HG02970 (cell line): ENCODE results near the gene TRIM54.
A peak's percentile ranks its signal among the peaks of the same experiment; 100 is the strongest.
"Not testable (repeated sequence)": the region's sequence is repeated elsewhere in the genome, so short reads cannot be mapped to it uniquely, and the experiment has no call there.

ENCODE experiments used
- ATAC-seq: cut with Tn5 transposase; IDR thresholded peaks from one replicate; pipeline ENCODE4 v1.9.1; 2021; ENCODE audit warnings: mild to moderate bottlenecking, moderate library complexity, moderate number of reproducible peaks; ENCODE audit not compliant: unreplicated experiment, low FRiP score

TRIM54 gene

DNA sequence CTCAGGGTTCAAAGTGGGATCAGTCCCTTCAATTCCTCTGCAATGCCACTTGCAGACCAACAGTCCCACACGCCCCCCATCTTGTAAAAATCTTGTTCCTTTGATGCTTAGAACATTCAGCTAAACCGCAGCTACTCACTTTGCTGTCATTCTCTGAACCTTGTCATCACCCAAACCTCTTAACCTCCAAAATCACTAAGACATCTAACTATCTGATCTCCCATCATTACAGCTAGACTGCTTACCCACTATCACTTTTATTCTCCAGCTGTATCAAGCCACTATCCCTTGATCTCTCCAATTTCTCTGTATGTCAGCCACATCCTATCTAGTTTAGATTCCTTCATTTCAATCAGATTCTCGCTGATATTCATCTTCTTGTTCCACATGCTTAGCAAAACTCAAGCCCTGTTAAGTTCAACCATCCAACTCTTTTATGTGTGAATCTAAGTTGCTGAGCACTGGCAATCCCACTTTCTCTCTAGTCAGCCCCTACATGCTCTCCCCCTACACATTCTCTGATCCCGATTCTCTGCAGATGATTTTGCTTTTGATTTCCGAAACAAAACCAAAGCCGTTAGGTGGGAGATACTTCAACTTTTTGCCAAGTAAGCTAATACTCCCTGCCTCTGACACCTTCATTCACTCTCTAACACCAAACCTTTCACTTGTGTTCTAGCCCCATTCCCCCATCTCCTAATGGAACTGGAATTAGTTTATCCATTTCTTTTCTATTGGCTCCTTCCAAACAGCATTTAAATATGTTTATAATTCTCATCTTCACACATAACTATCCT, 69.8 kb downstream of the TRIM54 start:
- ATAC-seq = no peak

GRCh38 chr2:27353386-27353761, 71.1 kb downstream of the TRIM54 start:
- not testable (repeated sequence) for ATAC-seq

DNA sequence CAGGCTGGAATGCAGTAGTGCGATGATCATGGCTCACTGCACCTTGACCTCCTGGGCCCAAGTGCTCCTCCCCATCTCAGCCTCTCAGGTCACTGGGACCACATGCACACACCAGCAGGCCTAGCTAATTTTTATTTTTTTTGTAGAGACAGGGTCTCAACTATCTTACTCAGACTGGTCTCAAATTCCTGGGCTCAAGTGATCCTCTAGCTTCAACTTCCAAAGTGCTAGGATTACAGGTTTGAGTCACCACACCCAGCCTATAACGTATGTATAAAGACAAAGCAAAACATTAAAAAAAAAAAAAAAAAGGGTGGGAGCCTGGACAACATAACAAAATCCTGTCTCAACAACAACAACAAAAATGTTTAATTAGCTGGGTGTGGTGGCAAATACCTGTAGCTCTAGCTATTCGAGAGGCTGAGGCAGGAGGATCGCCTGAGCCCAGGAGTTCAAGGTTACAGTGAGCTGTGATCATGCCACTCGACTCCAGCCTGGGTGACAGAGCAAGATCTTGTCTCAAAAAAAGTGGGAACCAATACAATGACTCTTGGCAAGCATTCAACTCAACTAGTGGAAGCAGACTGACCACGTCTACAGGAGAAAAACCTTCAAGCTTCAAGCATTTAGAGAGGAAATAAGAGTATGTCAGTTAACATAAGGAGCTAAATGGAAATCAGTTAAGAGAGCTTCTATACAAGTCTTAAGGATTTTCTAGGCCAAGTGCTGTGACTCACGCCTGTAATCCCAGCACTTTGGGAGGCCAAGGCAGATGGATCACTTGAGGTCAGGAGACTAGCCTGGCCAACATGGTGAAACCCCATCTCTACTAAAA, 71.8 kb downstream of the TRIM54 start:
- no peak for ATAC-seq

- no peak for ATAC-seq
Observed at GRCh38 chr2:27354597-27354927, 72.3 kb downstream of the TRIM54 start.

DNA sequence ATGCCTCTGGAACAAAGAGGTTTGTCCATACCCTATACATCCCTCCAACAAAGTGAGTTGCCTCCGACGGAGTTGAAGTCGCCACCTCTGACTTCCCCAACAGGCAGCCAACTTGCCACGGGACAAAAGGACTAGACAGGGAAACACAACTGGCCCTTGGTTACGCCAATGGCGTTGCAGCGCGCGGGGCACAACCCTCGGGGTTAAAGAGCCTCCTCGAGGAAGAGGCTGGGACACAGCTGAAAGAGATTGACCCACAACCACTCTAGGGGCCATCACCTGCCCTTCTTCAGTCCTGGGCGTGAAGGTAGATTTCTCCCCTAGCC, 73.8 kb downstream of the TRIM54 start:
- ATAC-seq = peak; percentile 35

GRCh38 chr2:27356382-27357181, 74.4 kb downstream of the TRIM54 start, which contains the start of gene GTF3C2:
TSS of gene GTF3C2 (minus strand) at chr2:27356764. CDS start at chr2:27343554, 13,210 bp downstream.
- ATAC-seq = peak; percentile 93
